Parathyroid adenoma (tissue), 2 donors: ENCODE measurements around the gene ADH1B.

Experiments
- H2AFZ ChIP-seq: fragments of 300-600 bp; sonication (generic); one replicate; pipeline ENCODE4 v1.7.0; 2017; ENCODE audit warnings: antibody characterized with exemption, mild to moderate bottlenecking
- H3K27ac ChIP-seq: fragments of 300-600 bp; sonication (generic); one replicate; pipeline ENCODE4 v1.7.0; 2017
- H3K27me3 ChIP-seq: fragments of 300-600 bp; sonication (generic); one replicate; pipeline ENCODE4 v1.7.0; 2017; ENCODE audit warnings: low read length; ENCODE audit not compliant: control insufficient read depth, insufficient read depth
- H3K36me3 ChIP-seq: fragments of 300-600 bp; sonication (generic); one replicate; pipeline ENCODE4 v1.7.0; 2017; ENCODE audit warnings: low read length; ENCODE audit not compliant: control insufficient read depth, insufficient read depth
- H3K4me1 ChIP-seq: fragments of 300-600 bp; sonication (generic); one replicate; pipeline ENCODE4 v1.7.0; 2017; ENCODE audit warnings: control low read depth
- H3K4me2 ChIP-seq: fragments of 300-600 bp; sonication (generic); one replicate; pipeline ENCODE4 v1.7.0; 2017; ENCODE audit warnings: low read length
- H3K4me3 ChIP-seq: fragments of 300-600 bp; sonication (generic); one replicate; pipeline ENCODE4 v1.7.0; 2017; ENCODE audit warnings: low read depth, low read length
- H3K79me2 ChIP-seq: fragments of 300-600 bp; sonication (generic); one replicate; pipeline ENCODE4 v1.7.0; 2017; ENCODE audit warnings: control low read depth
- H3K9ac ChIP-seq: fragments of 300-600 bp; sonication (generic); one replicate; pipeline ENCODE4 v1.7.0; 2017; ENCODE audit warnings: mild to moderate bottlenecking
- H3K9me3 ChIP-seq: fragments of 300-600 bp; sonication (generic); one replicate; pipeline ENCODE4 v1.7.0; 2017; ENCODE audit warnings: low read length; ENCODE audit not compliant: control insufficient read depth
- TF ChIP-seq, protein P1 (sequence below): fragments of 300-600 bp; sonication (generic); IDR thresholded peaks from one replicate; pipeline ENCODE4 v1.7.0; 2017; ENCODE audit warnings: antibody characterized with exemption, mild to moderate bottlenecking
- donor health status: primary hyperparathyroidism.

Gene ADH1B

DNA sequence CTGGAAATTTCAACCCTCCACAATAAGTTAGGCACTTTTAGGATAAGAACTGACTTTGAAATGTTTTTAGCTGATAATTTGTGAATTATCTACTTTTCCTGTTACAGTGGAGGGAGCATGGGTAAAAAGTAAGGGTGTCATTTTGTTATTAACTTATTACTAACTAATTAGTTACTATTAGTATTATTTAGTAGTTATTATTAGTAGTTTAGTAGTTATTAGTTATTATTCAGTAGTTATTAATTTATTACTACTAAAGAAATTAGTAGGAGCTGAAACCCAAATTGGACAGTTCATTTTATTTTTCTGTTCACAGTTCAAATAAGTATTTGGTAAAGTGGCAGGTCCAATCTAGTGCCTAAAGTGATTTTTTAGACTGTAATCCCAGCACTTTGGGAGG is 35.8 kb downstream of the ADH1B start:
- Histone ChIP-seq H2AFZ (no peak overlapping the region), H3K27me3 (no peaks in the 10 kb centered on the region), H3K4me2 (no peak overlapping the region), H3K9ac (no peak overlapping the region), H3K36me3 (no peaks in the 10 kb centered on the region), H3K79me2 (no peaks in the 10 kb centered on the region), H3K4me3 (no peak overlapping the region), H3K9me3 (no peaks in the 10 kb centered on the region), H3K27ac (no peak overlapping the region), H3K4me1 (no peaks in the 10 kb centered on the region)
- TF ChIP-seq, protein P1, sequence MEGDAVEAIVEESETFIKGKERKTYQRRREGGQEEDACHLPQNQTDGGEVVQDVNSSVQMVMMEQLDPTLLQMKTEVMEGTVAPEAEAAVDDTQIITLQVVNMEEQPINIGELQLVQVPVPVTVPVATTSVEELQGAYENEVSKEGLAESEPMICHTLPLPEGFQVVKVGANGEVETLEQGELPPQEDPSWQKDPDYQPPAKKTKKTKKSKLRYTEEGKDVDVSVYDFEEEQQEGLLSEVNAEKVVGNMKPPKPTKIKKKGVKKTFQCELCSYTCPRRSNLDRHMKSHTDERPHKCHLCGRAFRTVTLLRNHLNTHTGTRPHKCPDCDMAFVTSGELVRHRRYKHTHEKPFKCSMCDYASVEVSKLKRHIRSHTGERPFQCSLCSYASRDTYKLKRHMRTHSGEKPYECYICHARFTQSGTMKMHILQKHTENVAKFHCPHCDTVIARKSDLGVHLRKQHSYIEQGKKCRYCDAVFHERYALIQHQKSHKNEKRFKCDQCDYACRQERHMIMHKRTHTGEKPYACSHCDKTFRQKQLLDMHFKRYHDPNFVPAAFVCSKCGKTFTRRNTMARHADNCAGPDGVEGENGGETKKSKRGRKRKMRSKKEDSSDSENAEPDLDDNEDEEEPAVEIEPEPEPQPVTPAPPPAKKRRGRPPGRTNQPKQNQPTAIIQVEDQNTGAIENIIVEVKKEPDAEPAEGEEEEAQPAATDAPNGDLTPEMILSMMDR = no peak

DNA sequence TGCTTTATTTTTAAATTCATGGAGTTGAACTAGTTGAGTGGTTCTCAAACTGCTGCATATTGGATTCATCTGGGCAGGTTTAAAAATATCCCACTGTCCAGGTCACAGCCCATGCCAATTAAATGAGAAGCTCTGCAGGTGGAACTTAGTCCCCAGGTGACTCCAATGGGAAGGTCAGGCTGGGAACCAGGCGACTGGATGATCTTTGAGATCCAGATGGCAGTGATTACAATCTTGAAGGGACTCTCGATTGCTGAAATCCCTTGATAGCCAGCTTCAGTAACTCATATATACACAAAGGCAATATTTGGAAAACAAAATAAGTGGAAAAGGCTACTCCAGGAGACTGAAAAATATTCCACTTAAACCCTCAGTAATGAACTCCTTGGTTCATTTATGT is 38.5 kb downstream of the ADH1B start:
- Histone ChIP-seq H3K4me2 (no peak overlapping the region), H3K4me3 (no peak overlapping the region), H3K27ac (no peak overlapping the region), H3K9ac (no peak overlapping the region), H3K9me3 (no peaks in the 10 kb centered on the region), H3K4me1 (no peaks in the 10 kb centered on the region), H3K27me3 (no peaks in the 10 kb centered on the region), H3K79me2 (no peaks in the 10 kb centered on the region), H3K36me3 (no peaks in the 10 kb centered on the region), H2AFZ (no peak overlapping the region)
- TF ChIP-seq, protein P1 = no peak

DNA sequence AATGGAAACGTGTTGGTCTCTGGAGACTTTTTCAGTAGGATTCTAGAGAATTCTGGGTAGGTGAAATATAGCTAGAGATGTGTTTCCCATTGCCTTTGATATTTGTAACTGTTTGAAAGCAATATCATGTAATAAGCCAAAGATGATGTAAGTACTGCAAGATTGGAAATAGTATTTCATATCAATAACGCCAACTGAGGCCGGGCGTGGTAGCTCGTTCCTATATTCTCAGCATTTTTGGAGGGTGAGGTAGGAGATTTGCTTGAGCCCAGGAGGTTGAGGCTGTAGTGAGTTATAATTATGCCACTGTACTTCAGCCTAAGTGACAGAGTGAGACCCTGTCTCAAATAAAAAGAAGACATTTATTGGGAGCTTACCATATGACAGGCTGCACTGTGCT is 39.9 kb downstream of the ADH1B start:
- Histone ChIP-seq H3K27me3 (no peaks in the 10 kb centered on the region), H3K4me1 (no peaks in the 10 kb centered on the region), H3K4me2 (no peak overlapping the region), H3K27ac (no peak overlapping the region), H3K79me2 (no peaks in the 10 kb centered on the region), H3K9ac (no peak overlapping the region), H3K36me3 (no peaks in the 10 kb centered on the region), H3K9me3 (no peaks in the 10 kb centered on the region), H3K4me3 (no peak overlapping the region), H2AFZ (no peak overlapping the region)
- TF ChIP-seq, protein P1 = no peak

DNA sequence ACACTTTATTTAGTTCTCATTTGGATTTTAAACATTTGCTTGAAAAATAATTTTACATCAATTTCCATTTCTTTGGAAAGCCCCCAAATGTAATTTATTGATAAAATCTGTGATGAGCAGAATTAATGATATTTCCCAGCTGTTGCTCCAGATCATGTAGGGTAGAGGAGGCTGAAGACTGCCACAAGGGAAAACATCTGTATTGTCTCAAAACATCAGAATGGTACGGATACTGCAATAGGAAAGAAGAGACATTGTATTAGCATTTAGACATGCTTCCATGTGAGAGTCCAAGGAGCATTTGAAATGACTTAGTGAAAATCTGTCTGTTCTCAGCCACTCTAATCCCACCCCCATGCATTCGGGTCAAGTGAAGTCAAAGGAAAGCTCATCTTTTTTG is 44.8 kb downstream of the ADH1B start:
- no peaks in the 10 kb centered on the region for H3K36me3 ChIP-seq
- no peak overlapping the region for H3K27ac ChIP-seq
- H3K79me2 ChIP-seq = no peaks in the 10 kb centered on the region
- no peak overlapping the region for H3K4me3 ChIP-seq
- H3K9ac ChIP-seq = no peak overlapping the region
- no peaks in the 10 kb centered on the region for H3K27me3 ChIP-seq
- no peaks in the 10 kb centered on the region for H3K4me1 ChIP-seq
- TF ChIP-seq, protein P1 = no peak
- no peaks in the 10 kb centered on the region for H3K9me3 ChIP-seq
- no peak overlapping the region for H2AFZ ChIP-seq
- H3K4me2 ChIP-seq = no peak overlapping the region

DNA sequence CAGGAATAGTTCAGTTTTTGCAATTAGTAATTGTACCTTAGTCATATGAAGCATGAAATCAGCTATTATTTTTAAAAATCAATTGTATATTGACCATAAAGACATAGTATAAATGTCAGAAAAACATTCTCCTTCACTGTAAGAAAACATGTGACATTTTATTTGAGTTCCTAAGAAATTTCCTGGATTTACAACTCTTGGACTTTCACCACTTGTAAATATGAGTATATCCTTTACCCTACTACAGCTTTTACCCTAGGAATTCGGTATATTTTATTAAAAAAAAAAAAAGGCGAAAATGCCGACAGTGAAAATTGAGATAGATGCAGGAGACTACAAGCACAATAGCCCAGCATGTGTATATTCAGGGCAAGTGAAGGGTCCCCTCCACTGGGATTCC is 45.3 kb downstream of the ADH1B start:
- no peak overlapping the region for H3K4me2 ChIP-seq
- H3K9ac ChIP-seq = no peak overlapping the region
- no peak overlapping the region for H2AFZ ChIP-seq
- H3K79me2 ChIP-seq = no peaks in the 10 kb centered on the region
- TF ChIP-seq, protein P1 = no peak
- no peak overlapping the region for H3K27ac ChIP-seq
- H3K4me3 ChIP-seq = no peak overlapping the region
- no peaks in the 10 kb centered on the region for H3K36me3 ChIP-seq
- no peaks in the 10 kb centered on the region for H3K9me3 ChIP-seq
- no peaks in the 10 kb centered on the region for H3K27me3 ChIP-seq
- no peaks in the 10 kb centered on the region for H3K4me1 ChIP-seq
